ENCODE results near the gene APEX1.
"Not testable (repeated sequence)": the region's sequence is repeated elsewhere in the genome, so short reads cannot be mapped to it uniquely, and the experiment has no call there.

The APEX1 gene

GRCh38 chr14:20436363-20436755 is 18.7 kb upstream of the APEX1 start:
- no peak for DNase-seq

- no peak for DNase-seq
Observed at GRCh38 chr14:20438664-20439063, 16.4 kb upstream of the APEX1 start.

- DNase-seq = no peak
Observed at GRCh38 chr14:20440465-20440864, 14.6 kb upstream of the APEX1 start.

- DNase-seq = no peak
Observed at GRCh38 chr14:20440882-20441281, 14.1 kb upstream of the APEX1 start.

- DNase-seq = no peak
Observed at GRCh38 chr14:20441461-20441860, 13.6 kb upstream of the APEX1 start.

GRCh38 chr14:20443650-20444049 is 11.4 kb upstream of the APEX1 start:
- DNase-seq = not testable (repeated sequence)

GRCh38 chr14:20446889-20447288 is 8.1 kb upstream of the APEX1 start:
- no peak for DNase-seq

GRCh38 chr14:20452831-20453230 is 2.2 kb upstream of the APEX1 start:
- DNase-seq = not testable (repeated sequence)

- DNase-seq = peak; percentile 41 to 69
Observed at GRCh38 chr14:20455355-20456300, 602 bp downstream of the APEX1 start.

GRCh38 chr14:20456971-20457370 is 1.9 kb downstream of the APEX1 start:
- peak in 1 of 2 donors; percentile 39 for DNase-seq

- DNase-seq = no peak
Observed at GRCh38 chr14:20458031-20458789, 3.2 kb downstream of the APEX1 start.

GRCh38 chr14:20460458-20461224 is 5.6 kb downstream of the APEX1 start:
- no peak for DNase-seq

GRCh38 chr14:20461225-20462141 is 6.5 kb downstream of the APEX1 start, which contains the start of gene PIP4P1:
TSS of gene PIP4P1 (minus strand) at chr14:20461434. CDS start at chr14:20461325, 109 bp downstream.
- DNase-seq = peak; percentile 98 to 100

- no peak for DNase-seq
Observed at GRCh38 chr14:20468764-20469241, 13.8 kb downstream of the APEX1 start.

GRCh38 chr14:20469242-20469889 is 14.3 kb downstream of the APEX1 start, which contains the start of gene PNP:
TSS of gene PNP (plus strand) at chr14:20469406. CDS start at chr14:20469525, 119 bp downstream.
- peak; percentile 83 to 91 for DNase-seq

GRCh38 chr14:20469890-20470602 is 15.0 kb downstream of the APEX1 start:
- DNase-seq = peak; percentile 84 to 89

- no peak for DNase-seq
Observed at GRCh38 chr14:20470603-20470901, 15.5 kb downstream of the APEX1 start.

GRCh38 chr14:20472536-20473169 is 17.6 kb downstream of the APEX1 start:
- no peak for DNase-seq

GRCh38 chr14:20476776-20477175 is 21.8 kb downstream of the APEX1 start:
- no peak for DNase-seq
